GM19043 (cell line): ENCODE data around the gene CTNND2.
"Not testable (repeated sequence)": the region's sequence is repeated elsewhere in the genome, so short reads cannot be mapped to it uniquely, and the experiment has no call there.

Experiments
- ATAC-seq: cut with Tn5 transposase; IDR thresholded peaks from one replicate; pipeline ENCODE4 v1.9.1; 2021; ENCODE audit warnings: low read depth; ENCODE audit not compliant: unreplicated experiment

CTNND2 gene

DNA sequence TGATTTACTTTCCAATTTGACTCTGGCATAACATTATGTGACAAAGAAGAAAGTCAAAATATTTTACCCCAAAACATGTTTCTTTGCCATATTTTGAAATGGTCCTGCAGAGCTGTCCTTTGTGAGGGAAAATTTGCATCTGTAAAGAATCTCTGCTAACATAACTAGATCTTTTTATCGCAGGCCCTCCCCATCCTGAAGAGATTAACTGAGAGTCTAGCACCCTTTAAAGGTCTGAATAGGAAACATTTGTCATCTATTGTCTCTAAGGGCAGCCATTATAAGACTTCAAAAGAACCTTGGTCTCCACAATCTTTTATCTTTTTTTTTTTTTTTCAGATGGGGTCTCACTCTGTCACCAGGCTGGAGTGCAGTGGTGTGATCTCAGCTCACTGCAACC is 838.5 kb downstream of the CTNND2 start:
- not testable (repeated sequence) for ATAC-seq

- ATAC-seq, result no peak
These were observed 839.3 kb downstream of the CTNND2 start for GRCh38 chr5:11064763-11065450.

GRCh38 chr5:11062397-11062796 is 841.8 kb downstream of the CTNND2 start:
- no peak for ATAC-seq

GRCh38 chr5:11056560-11056959 is 847.7 kb downstream of the CTNND2 start:
- no peak for ATAC-seq

GRCh38 chr5:11054014-11054413 is 850.2 kb downstream of the CTNND2 start:
- ATAC-seq, result no peak

- no peak for ATAC-seq
These were observed 851.4 kb downstream of the CTNND2 start for GRCh38 chr5:11052871-11053270.

- no peak for ATAC-seq
These were observed 853.5 kb downstream of the CTNND2 start for GRCh38 chr5:11050596-11051304.

DNA sequence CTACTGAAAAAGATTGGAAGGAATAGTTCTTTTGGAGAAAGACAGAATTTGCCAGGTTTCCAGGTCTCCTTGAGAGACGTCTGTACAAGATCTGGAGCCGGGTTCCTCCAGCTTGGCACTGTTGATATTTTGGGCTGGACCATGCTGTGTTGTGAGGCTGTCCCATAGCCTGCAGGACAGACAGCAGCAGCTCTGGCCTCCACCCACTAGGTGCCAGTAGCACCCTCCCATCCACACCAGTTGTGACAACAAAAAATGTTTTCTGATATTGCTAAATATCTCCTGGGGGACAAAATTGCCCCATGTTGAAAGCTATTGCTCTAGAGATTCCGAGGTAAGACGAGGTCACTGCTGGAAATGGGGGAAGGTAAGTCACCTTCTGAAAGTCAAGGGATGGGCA is 855.5 kb downstream of the CTNND2 start:
- no peak for ATAC-seq

- ATAC-seq, result no peak
These were observed 856.6 kb downstream of the CTNND2 start for GRCh38 chr5:11047625-11048024.

- no peak for ATAC-seq
These were observed 857.2 kb downstream of the CTNND2 start for GRCh38 chr5:11047030-11047429.

- no peak for ATAC-seq
These were observed 858.1 kb downstream of the CTNND2 start for GRCh38 chr5:11046160-11046559.

DNA sequence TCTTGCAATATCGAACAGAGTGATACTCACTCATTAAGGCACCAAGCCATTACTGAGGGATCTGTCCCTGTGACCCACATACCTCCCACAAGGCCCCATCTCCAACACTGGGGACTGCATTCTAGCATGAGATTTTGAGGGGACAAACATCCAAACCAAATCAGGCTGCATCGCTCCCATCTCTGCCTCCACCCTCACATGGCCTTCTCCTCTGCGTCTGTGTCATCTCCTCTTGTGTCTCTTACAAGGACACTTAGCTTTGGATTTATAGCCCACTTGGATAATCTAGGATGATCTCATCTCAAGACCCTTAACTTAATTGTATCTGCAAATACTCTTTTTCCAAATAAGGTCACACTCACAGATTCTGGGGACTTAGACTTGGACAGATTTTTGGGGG is 858.8 kb downstream of the CTNND2 start:
- no peak for ATAC-seq

- ATAC-seq, result no peak
These were observed 859.7 kb downstream of the CTNND2 start for GRCh38 chr5:11044581-11044980.

- no peak for ATAC-seq
These were observed 860.4 kb downstream of the CTNND2 start for GRCh38 chr5:11043881-11044280.

DNA sequence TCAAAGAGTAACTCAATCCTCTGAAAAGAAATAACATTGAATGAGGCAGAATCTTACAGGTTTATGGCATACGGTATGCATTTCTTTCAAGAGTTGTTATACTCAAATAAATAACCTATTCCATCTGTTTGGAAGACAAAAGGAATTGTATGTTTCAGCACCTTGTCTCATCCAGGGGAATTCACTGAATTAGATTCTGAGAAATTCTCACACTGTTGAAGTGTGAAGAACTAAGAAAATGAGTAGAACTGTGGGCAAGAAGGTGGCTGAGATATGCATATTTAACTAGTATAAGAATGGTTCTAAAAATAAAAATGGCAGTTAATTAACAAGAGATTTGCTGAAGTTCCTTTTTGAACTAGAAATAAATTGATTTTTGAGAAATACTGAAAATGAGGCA is 863.9 kb downstream of the CTNND2 start:
- no peak for ATAC-seq

- ATAC-seq, result no peak
These were observed 865.5 kb downstream of the CTNND2 start for GRCh38 chr5:11038772-11039171.

- no peak for ATAC-seq
These were observed 866.3 kb downstream of the CTNND2 start for GRCh38 chr5:11037941-11038340.

GRCh38 chr5:11037080-11037479 is 867.2 kb downstream of the CTNND2 start:
- ATAC-seq, result no peak

DNA sequence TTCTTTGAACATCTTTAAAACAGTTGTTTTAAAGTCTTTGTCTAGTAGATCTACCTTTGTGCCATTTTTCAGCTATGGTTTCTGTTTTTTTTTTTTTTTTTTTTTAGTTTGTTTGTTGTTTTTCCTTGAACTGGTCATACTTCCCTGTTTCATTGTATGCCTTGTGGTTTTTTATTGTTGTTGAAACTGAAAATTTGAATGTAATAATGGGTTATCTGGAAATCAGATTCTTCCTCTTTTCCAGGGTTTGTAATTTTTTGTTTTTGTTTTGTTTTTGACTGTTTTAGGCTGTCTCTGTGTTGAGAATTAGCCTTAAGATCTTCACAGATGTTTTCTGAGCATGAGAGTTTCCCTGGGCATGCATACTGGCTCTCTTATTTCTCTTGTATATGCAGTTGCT is 873.6 kb downstream of the CTNND2 start:
- no peak for ATAC-seq

DNA sequence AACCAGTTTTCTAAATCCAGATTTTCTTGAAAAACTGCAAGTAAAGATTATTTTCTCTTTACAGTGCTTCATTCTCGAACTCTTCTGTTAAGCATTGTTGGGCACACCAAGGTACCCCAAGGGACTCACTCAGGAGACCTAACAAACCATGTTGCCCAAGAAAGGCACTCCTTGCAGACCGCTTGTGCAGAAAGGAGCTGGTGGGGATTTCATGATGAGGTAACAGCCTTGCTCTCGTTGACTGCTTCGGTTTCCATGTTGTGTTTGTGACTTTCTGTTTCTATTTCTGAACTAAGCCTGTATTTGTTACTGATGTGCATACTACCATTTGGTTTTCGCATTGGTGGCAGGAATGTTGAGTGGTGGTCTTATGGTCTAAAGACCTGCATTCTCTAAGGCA is 876.6 kb downstream of the CTNND2 start:
- ATAC-seq, result no peak

DNA sequence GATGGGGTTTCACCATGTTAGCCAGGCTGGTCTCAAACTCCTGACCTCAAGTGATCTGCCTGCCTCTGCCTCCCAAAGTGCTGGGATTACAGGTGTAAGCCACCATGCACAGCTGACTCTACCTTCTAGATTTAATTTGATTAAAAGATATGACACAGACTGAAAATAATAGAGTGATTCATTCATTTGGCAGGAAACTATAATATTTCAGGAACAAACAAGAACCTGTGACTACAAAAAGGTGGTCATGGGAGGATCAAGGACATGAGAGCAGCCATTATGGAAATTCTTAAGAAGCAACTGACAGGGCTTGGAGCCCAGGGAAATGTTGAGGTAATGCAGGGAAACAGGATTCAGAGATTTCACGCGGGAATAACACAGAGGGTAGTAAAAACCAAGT is 877.7 kb downstream of the CTNND2 start:
- no peak for ATAC-seq

GRCh38 chr5:11023945-11024344 is 880.3 kb downstream of the CTNND2 start:
- no peak for ATAC-seq
